ENCODE results near the gene PPP2R2C. TPM values are rescaled to one million over a fixed set of nuclear protein-coding genes. Genes with fewer than 3 reads are reported as not detected.

PPP2R2C gene
- total RNA-seq, 1 experiment from 2014 or later = 32.9 TPM

GRCh38 chr4:6452116-6452896 is 20.1 kb downstream of the PPP2R2C start:
- DNase-seq (ENCODE audit: low read depth, low spot score) (no peak), ATAC-seq (no peak)
- POLR2A ChIA-PET = no interaction called here
- no peak overlapping the region for H2AFZ ChIP-seq (ENCODE audit: low read depth, low read length, poor library complexity, severe bottlenecking)
- no peaks in the 10 kb centered on the region for H3K9me3 ChIP-seq (ENCODE audit: control insufficient read depth in 1 of 2, insufficient read depth in 1 of 2, low read depth in 1 of 2, low read length in 2 of 2)
- H3K27ac ChIP-seq (ENCODE audit: low read depth, low read length) = no peak overlapping the region
- CTCF ChIA-PET = no interaction called here
- no peak overlapping the region for H3K4me2 ChIP-seq (ENCODE audit: low read length)
- no peak for TF ChIP-seq MAX (IDR thresholded peaks at IDR 0.05)
- no peak for TF ChIP-seq POLR2AphosphoS5 (IDR thresholded peaks at IDR 0.05; ENCODE audit: low read depth, low read length)
- no peak for TF ChIP-seq CEBPB (IDR thresholded peaks at IDR 0.05; ENCODE audit: low read depth)
- no peak for TF ChIP-seq ELF1 (IDR thresholded peaks at IDR 0.05; ENCODE audit: borderline replicate concordance, low read depth)
- H3K27me3 ChIP-seq (ENCODE audit: insufficient read depth, low read length) = 0 out of 2 replicates have a peak, but pooled peaks cover 2% of the 10 kb centered on the region
- H4K20me1 ChIP-seq (ENCODE audit: insufficient read depth) = no peaks in the 10 kb centered on the region
- RAD21 ChIA-PET (ENCODE audit: low non-redundant PET in 1 of 2, low total read pairs in 2 of 2, uncharacterized antibody in 2 of 2, unreplicated experiment in 2 of 2) = no interaction called here
- H3K4me3 ChIP-seq (replicated peaks in 1 of 2; ENCODE audit: low read depth in 1 of 2, low read length in 2 of 2) = no peak overlapping the region
- no peaks in the 10 kb centered on the region for H3K4me1 ChIP-seq (ENCODE audit: control insufficient read depth in 1 of 2, insufficient read depth in 2 of 2, low read length in 2 of 2)
- no peaks in the 10 kb centered on the region for H3K36me3 ChIP-seq (ENCODE audit: control insufficient read depth in 1 of 2, insufficient read depth in 2 of 2, low read length in 2 of 2)
- no TSS peak for BruUV-seq (replicated peaks)
- no peaks in the 10 kb centered on the region for H3K79me2 ChIP-seq (ENCODE audit: insufficient read depth, low read length)
- H3K9me2 ChIP-seq (ENCODE audit: insufficient read depth) = no peaks in the 10 kb centered on the region
- intact Hi-C loops (cut with micrococcal nuclease) = no loop called here
- no peak overlapping the region for H3K9ac ChIP-seq (ENCODE audit: low read length)

- Histone ChIP-seq H3K9me2 (ENCODE audit: insufficient read depth) (no peaks in the 10 kb centered on the region), H4K20me1 (ENCODE audit: insufficient read depth) (no peaks in the 10 kb centered on the region), H3K79me2 (ENCODE audit: insufficient read depth, low read length) (no peaks in the 10 kb centered on the region), H3K9me3 (ENCODE audit: control insufficient read depth in 1 of 2, insufficient read depth in 1 of 2, low read depth in 1 of 2, low read length in 2 of 2) (no peaks in the 10 kb centered on the region), H3K4me2 (ENCODE audit: low read length) (no peak overlapping the region), H3K27ac (ENCODE audit: low read depth, low read length) (no peak overlapping the region), H3K4me3 (replicated peaks in 1 of 2; ENCODE audit: low read depth in 1 of 2, low read length in 2 of 2) (no peak overlapping the region), H3K9ac (ENCODE audit: low read length) (no peak overlapping the region), H3K27me3 (ENCODE audit: insufficient read depth, low read length) (0 out of 2 replicates have a peak, but pooled peaks cover 2% of the 10 kb centered on the region), H3K4me1 (ENCODE audit: control insufficient read depth in 1 of 2, insufficient read depth in 2 of 2, low read length in 2 of 2) (peaks cover 0 to 4% of the 10 kb centered on the region in 2 experiments; a peak in 1 of 4 replicates), H3K36me3 (ENCODE audit: control insufficient read depth in 1 of 2, insufficient read depth in 2 of 2, low read length in 2 of 2) (no peaks in the 10 kb centered on the region), H2AFZ (ENCODE audit: low read depth, low read length, poor library complexity, severe bottlenecking) (no peak overlapping the region)
- intact Hi-C loops (cut with micrococcal nuclease) = no loop called here
- DNase-seq (ENCODE audit: low read depth, low spot score) (no peak), ATAC-seq (no peak)
- no TSS peak for BruUV-seq (replicated peaks)
- RAD21 ChIA-PET (ENCODE audit: low non-redundant PET in 1 of 2, low total read pairs in 2 of 2, uncharacterized antibody in 2 of 2, unreplicated experiment in 2 of 2) = no interaction called here
- POLR2A ChIA-PET = no interaction called here
- CTCF ChIA-PET = no interaction called here
- TF ChIP-seq POLR2AphosphoS5 (IDR thresholded peaks at IDR 0.05; ENCODE audit: low read depth, low read length) = no peak
- TF ChIP-seq REST (IDR thresholded peaks at IDR 0.05; ENCODE audit: low read depth) = no peak
- no peak for TF ChIP-seq SP1 (IDR thresholded peaks at IDR 0.05; ENCODE audit: low read depth)
- TF ChIP-seq ATF3 (IDR thresholded peaks at IDR 0.05) = no peak
- TF ChIP-seq TCF7L2 (IDR thresholded peaks at IDR 0.05; ENCODE audit: borderline replicate concordance, extremely low read depth, insufficient read depth, insufficient read length) = no peak
These were observed 21.1 kb downstream of the PPP2R2C start for GRCh38 chr4:6451309-6451708.

Data from HCT116 (cell line).